H1 (cell line): ENCODE data around the gene TMEM200B. TPM values are rescaled to one million over a fixed set of nuclear protein-coding genes. Genes with fewer than 3 reads are reported as not detected.

Experiments used
- ATF2 ChIP-seq: IDR thresholded peaks from 2 replicates; pipeline ENCODE4 v1.6.1; 2012; ENCODE audit warnings: low read length, inconsistent platforms
- BACH1 ChIP-seq: IDR thresholded peaks from 2 replicates; pipeline ENCODE4 v1.6.1; 2012; ENCODE audit warnings: low read length, improper control_type of control experiment
- CHD2 ChIP-seq: IDR thresholded peaks from 2 replicates; pipeline ENCODE4 v1.6.1; 2012; ENCODE audit warnings: low read length, improper control_type of control experiment
- CTBP2 ChIP-seq: IDR thresholded peaks from 2 replicates; pipeline ENCODE4 v1.7.0; 2011; ENCODE audit warnings: borderline replicate concordance, mild to moderate bottlenecking, moderate library complexity, mixed read lengths, low read length; ENCODE audit not compliant: insufficient read depth, insufficient read length
- GABPA ChIP-seq: IDR thresholded peaks from 2 replicates; pipeline ENCODE4 v1.6.1; 2011; ENCODE audit warnings: mild to moderate bottlenecking, low read length, moderate library complexity, borderline replicate concordance; ENCODE audit not compliant: insufficient read depth
- JUN ChIP-seq: IDR thresholded peaks from 2 replicates; pipeline ENCODE4 v1.6.1; 2011; ENCODE audit warnings: low read depth, mild to moderate bottlenecking, improper control_type of control experiment, low read length
- KDM5A ChIP-seq: fragments of 200-600 bp; IDR thresholded peaks from 2 replicates; pipeline ENCODE4 v1.7.1; 2012; ENCODE audit warnings: mild to moderate bottlenecking, low read length, inconsistent platforms, mixed read lengths
- PHF8 ChIP-seq: fragments of 200-600 bp; sonication (generic); conservative IDR thresholded peaks from 2 replicates; pipeline ENCODE4 v1.7.1; 2012; ENCODE audit warnings: low read depth, mild to moderate bottlenecking, inconsistent platforms, low read length, moderate library complexity
- POLR2AphosphoS5 ChIP-seq: IDR thresholded peaks from 2 replicates; pipeline ENCODE4 v1.6.1; 2011; ENCODE audit warnings: low read depth, low read length
- RFX5 ChIP-seq: IDR thresholded peaks from 2 replicates; pipeline ENCODE4 v1.6.1; 2011; ENCODE audit warnings: low read depth, low read length, improper control_type of control experiment, borderline replicate concordance
- SIX5 ChIP-seq: IDR thresholded peaks from 2 replicates; pipeline ENCODE4 v1.6.1; 2011; ENCODE audit warnings: mild to moderate bottlenecking, low read depth, low read length
- SP4 ChIP-seq: IDR thresholded peaks from 2 replicates; pipeline ENCODE4 v1.6.1; 2012; ENCODE audit warnings: low read length, inconsistent platforms
- polyA plus RNA-seq, 7 experiments: library from polyadenylated mRNA; depleted of rRNA in 3 of 7; stranded (reverse) in 5 of 7; unstranded in 2 of 7; fragments of >200 nt in 5 of 7; fragments of 200-250 nt in 2 of 7; gene quantifications; 1 replicate in 5 of 7; 2 replicates in 1 of 7; 4 replicates in 1 of 7; pipeline versions ENCODE4 v1.2.1 to v1.2.3, GENCODE V29; 2011 to 2013; ENCODE audit warnings: missing spikeins in 2 of 7, mixed read lengths in 2 of 7
- total RNA-seq: library from RNA; stranded (reverse); fragmentation: NEBNext Ultra II Directional; extraction: Animal tissue kit (Norgen Biotek cat#: 25700); gene quantifications from 2 replicates; pipeline ENCODE4 v1.2.1, GENCODE V29; 2021

The TMEM200B gene
- total and polyA plus RNA-seq, 2 of the 8 experiments (the other 6 are each of a cell fraction or from before 2014, with no cell fraction given): 4.9 to 11.0 TPM

GRCh38 chr1:29123053-29123886 is 433 bp downstream of the TMEM200B start (continued):
- no peak for TF ChIP-seq JUN
- TF ChIP-seq RFX5: no peak
- no peak for TF ChIP-seq ATF2
- TF ChIP-seq CHD2: no peak
- no peak for TF ChIP-seq KDM5A
- TF ChIP-seq SIX5: no peak
- no peak for TF ChIP-seq SP4
- no peak for TF ChIP-seq PHF8
- no peak for TF ChIP-seq CTBP2
- TF ChIP-seq POLR2AphosphoS5: no peak
- peak; percentile 53; the same call in 1 of the 2 replicates for TF ChIP-seq BACH1
- TF ChIP-seq GABPA: 0 out of 2 replicates have a peak, but pooled peaks have one; percentile 5
